Spleen (tissue), 7 donors: ENCODE data around the gene DNAJB1.

Source experiments
- CTCF ChIP-seq, 11 experiments: fragments of 200-600 bp in 7 of 11; fragments of 450-650 bp in 4 of 11; sonication (generic) in 4 of 11; IDR thresholded peaks in 8 of 11; conservative IDR thresholded peaks in 3 of 11; 1 replicate in 7 of 11; 2 replicates in 4 of 11; pipeline versions ENCODE4 v1.4.0 to v1.8.0; 2016 to 2021; ENCODE audit warnings: antibody characterized with exemption in 11 of 11, inconsistent platforms in 4 of 11, mild to moderate bottlenecking in 1 of 11
- POLR2AphosphoS5 ChIP-seq, 3 donors: sonication (generic); formaldehyde crosslinking; IDR thresholded peaks; one replicate each; pipeline ENCODE4 v1.5.1; 2017; ENCODE audit warnings: antibody characterized with exemption in 3 of 3
- donor health status: DM: no; HTN: no; CAD: no; lungs with moderate emphysema.
- donor health status: DM: no; HTN: no; CAD: no.
- donor health status: DM: no; HTN: no; CAD: no.

- TF ChIP-seq CTCF (IDR thresholded peaks at IDR 0.05 in 8 of 11, conservative IDR thresholded peaks at IDR 0.05 in 3 of 11) (no peak), POLR2AphosphoS5 (IDR thresholded peaks at IDR 0.05) (peak in 1 of 3 donors; percentile 13)
Measured at GRCh38 chr19:14479309-14479974, 38.8 kb downstream of the DNAJB1 start.
